Tibial nerve (tissue), 4 donors: ENCODE data around the gene SLIT3. TPM values are rescaled to one million over a fixed set of nuclear protein-coding genes. Genes with fewer than 3 reads are reported as not detected.
"Not testable (repeated sequence)": the region's sequence is repeated elsewhere in the genome, so short reads cannot be mapped to it uniquely, and the experiment has no call there.

Source experiments
- DNase-seq, 2 donors: peaks; one replicate each; pipeline ENCODE4 v3.0.0-alpha.2; 2019; ENCODE audit warnings: low spot score in 2 of 2
- H3K27ac ChIP-seq, 4 donors: fragments of 200-600 bp; sonication (generic) in 3 of 4; one replicate each; pipeline ENCODE4 v1.5.1; 2017 to 2019; ENCODE audit warnings: mild to moderate bottlenecking in 1 of 4
- H3K27me3 ChIP-seq, 2 donors: fragments of 200-600 bp; sonication (generic) in 1 of 2; one replicate each; pipeline versions ENCODE4 v1.5.1 to v1.6.0; 2017 to 2019
- H3K36me3 ChIP-seq, 3 donors: fragments of 200-600 bp; sonication (generic); one replicate each; pipeline ENCODE4 v1.5.1; 2018 to 2019
- H3K4me1 ChIP-seq, 4 donors: fragments of 200-600 bp; sonication (generic) in 3 of 4; one replicate each; pipeline ENCODE4 v1.5.1; 2017 to 2019
- H3K4me3 ChIP-seq, 4 donors: fragments of 200-600 bp; sonication (generic) in 3 of 4; one replicate each; pipeline ENCODE4 v1.5.1; 2017 to 2019; ENCODE audit warnings: mild to moderate bottlenecking in 1 of 4, moderate library complexity in 1 of 4
- H3K9me3 ChIP-seq, 4 donors: fragments of 200-600 bp; sonication (generic) in 3 of 4; one replicate each; pipeline ENCODE4 v1.5.1; 2017 to 2019
- CTCF ChIP-seq, 5 experiments: fragments of 200-600 bp in 3 of 5; fragments of 450-650 bp in 2 of 5; sonication (generic) in 3 of 5; IDR thresholded peaks; one replicate each; pipeline ENCODE4 v1.5.1; 2016 to 2019; ENCODE audit warnings: antibody characterized with exemption in 5 of 5, mild to moderate bottlenecking in 3 of 5, moderate library complexity in 2 of 5
- EP300 ChIP-seq, 2 donors: sonication (generic); formaldehyde crosslinking; IDR thresholded peaks; one replicate each; pipeline ENCODE4 v1.6.1; 2017; ENCODE audit warnings: antibody characterized with exemption in 2 of 2, mild to moderate bottlenecking in 1 of 2
- POLR2A ChIP-seq, 2 donors: fragments of 450-650 bp; IDR thresholded peaks; one replicate each; pipeline ENCODE4 v1.6.1; 2017; ENCODE audit warnings: antibody characterized with exemption in 2 of 2, mild to moderate bottlenecking in 2 of 2, moderate library complexity in 2 of 2
- WGBS, 2 donors: methylation state at CpG; one replicate each; pipeline ENCODE4 v1.1.5; 2018; 5-methylcytosine and 5-hydroxymethylcytosine counted together
- total RNA-seq, 4 donors: library from RNA; depleted of rRNA; stranded (reverse); fragments of >200 nt; gene quantifications; one replicate each; pipeline ENCODE4 v1.1.0, GENCODE V29; 2016

SLIT3 gene
- total RNA-seq, 4 donors from 2014 or later = 16.6 to 39.0 (median 20.2) TPM

- Histone ChIP-seq H3K9me3 (peaks cover 0 to 6% (median 0%) of the 10 kb centered on the region in 4 donors), H3K27me3 (no peaks in the 10 kb centered on the region), H3K4me1 (peaks cover 0 to 5% (median 0%) of the 10 kb centered on the region in 4 donors), H3K36me3 (no peaks in the 10 kb centered on the region), H3K4me3 (no peak overlapping the region), H3K27ac (no peak overlapping the region)
- WGBS, 2 donors = 59 to 70% methylated on average over 10 of the region's 10 CpGs
- DNase-seq = no peak
- no peak for TF ChIP-seq POLR2A (IDR thresholded peaks at IDR 0.05)
- no peak for TF ChIP-seq EP300 (IDR thresholded peaks at IDR 0.05)
- TF ChIP-seq CTCF (IDR thresholded peaks at IDR 0.05) = no peak
These were observed 193.8 kb downstream of the SLIT3 start for GRCh38 chr5:169106911-169107706.

GRCh38 chr5:169105582-169105981 lies 195.4 kb downstream of the SLIT3 start:
- not testable (repeated sequence) for H3K27me3 ChIP-seq, DNase-seq, H3K4me3 ChIP-seq, H3K9me3 ChIP-seq, H3K4me1 ChIP-seq, H3K36me3 ChIP-seq, H3K27ac ChIP-seq
- 82 to 91% methylated on average over 2 of the region's 2 CpGs for whole genome bisulfite sequencing, 2 donors

- TF ChIP-seq EP300 (IDR thresholded peaks at IDR 0.05) (no peak), POLR2A (IDR thresholded peaks at IDR 0.05) (no peak), CTCF (IDR thresholded peaks at IDR 0.05) (no peak)
- 70 to 72% methylated on average over 15 of the region's 15 CpGs for WGBS, 2 donors
- no peak for DNase-seq
- no peak overlapping the region for H3K4me3 ChIP-seq
- no peaks in the 10 kb centered on the region for H3K9me3 ChIP-seq
- H3K36me3 ChIP-seq = no peaks in the 10 kb centered on the region
- peaks cover 0 to 15% (median 0%) of the 10 kb centered on the region in 4 donors for H3K4me1 ChIP-seq
- no peak overlapping the region for H3K27ac ChIP-seq
- no peaks in the 10 kb centered on the region for H3K27me3 ChIP-seq
These were observed 195.9 kb downstream of the SLIT3 start for GRCh38 chr5:169104937-169105494.

GRCh38 chr5:169103586-169104181 lies 197.3 kb downstream of the SLIT3 start:
- H3K4me1 ChIP-seq = peaks cover 0 to 26% (median 0%) of the 10 kb centered on the region in 4 donors
- 44 to 58% methylated on average over 11 of the region's 11 CpGs for WGBS, 2 donors
- H3K4me3 ChIP-seq = no peak overlapping the region
- TF ChIP-seq CTCF (IDR thresholded peaks at IDR 0.05) (no peak), EP300 (IDR thresholded peaks at IDR 0.05) (no peak), POLR2A (IDR thresholded peaks at IDR 0.05) (no peak)
- H3K27ac ChIP-seq = no peak overlapping the region
- H3K9me3 ChIP-seq = no peaks in the 10 kb centered on the region
- DNase-seq = no peak
- H3K27me3 ChIP-seq = no peaks in the 10 kb centered on the region
- no peaks in the 10 kb centered on the region for H3K36me3 ChIP-seq

GRCh38 chr5:169101966-169102365 lies 199.0 kb downstream of the SLIT3 start:
- H3K27me3 ChIP-seq = no peaks in the 10 kb centered on the region
- 59 to 66% methylated on average over 2 of the region's 2 CpGs for WGBS, 2 donors
- no peak for DNase-seq
- H3K36me3 ChIP-seq = no peaks in the 10 kb centered on the region
- H3K27ac ChIP-seq = no peak overlapping the region
- H3K9me3 ChIP-seq = no peaks in the 10 kb centered on the region
- no peak overlapping the region for H3K4me3 ChIP-seq
- TF ChIP-seq CTCF (IDR thresholded peaks at IDR 0.05) (no peak), POLR2A (IDR thresholded peaks at IDR 0.05) (no peak), EP300 (IDR thresholded peaks at IDR 0.05) (no peak)
- H3K4me1 ChIP-seq = peaks cover 0 to 40% (median 0%) of the 10 kb centered on the region in 4 donors
